HepG2 (cell line): ENCODE data around the gene CAP2. TPM values are rescaled to one million over a fixed set of nuclear protein-coding genes. Genes with fewer than 3 reads are reported as not detected.
A peak's percentile ranks its signal among the peaks of the same experiment; 100 is the strongest.

Experiments
- AHR ChIP-seq: IDR thresholded peaks from 2 replicates; pipeline ENCODE4 v1.6.1; 2018; ENCODE audit warnings: missing genetic modification reagents, missing compliant biosample characterization
- ARHGAP35 ChIP-seq: sonication (generic); formaldehyde crosslinking; IDR thresholded peaks from 2 replicates; pipeline ENCODE4 v1.9.0; 2022; ENCODE audit warnings: mild to moderate bottlenecking, inconsistent platforms, moderate library complexity, missing genetic modification reagents, borderline replicate concordance
- FLYWCH1 ChIP-seq: sonication (generic); formaldehyde crosslinking; IDR thresholded peaks from 2 replicates; pipeline ENCODE4 v1.8.1; 2023; ENCODE audit warnings: mild to moderate bottlenecking, missing genetic modification reagents
- HINFP ChIP-seq: sonication (generic); formaldehyde crosslinking; IDR thresholded peaks from 2 replicates; pipeline ENCODE4 v1.4.0; 2020; ENCODE audit warnings: low read depth, mild to moderate bottlenecking, missing genetic modification reagents
- KLF15 ChIP-seq: sonication (generic); formaldehyde crosslinking; IDR thresholded peaks from 2 replicates; pipeline ENCODE4 v1.8.1; 2023; ENCODE audit warnings: borderline replicate concordance, mild to moderate bottlenecking, inconsistent platforms, missing genetic modification reagents, mixed read lengths
- KLF9 ChIP-seq: IDR thresholded peaks from 2 replicates; pipeline ENCODE4 v1.6.1; 2016; ENCODE audit warnings: low read depth
- NFAT5 ChIP-seq: sonication (generic); formaldehyde crosslinking; IDR thresholded peaks from 2 replicates; pipeline ENCODE4 v1.4.0; 2020; ENCODE audit warnings: missing genetic modification reagents
- NRL ChIP-seq: sonication (generic); formaldehyde crosslinking; IDR thresholded peaks from 2 replicates; pipeline ENCODE4 v1.5.0; 2020; ENCODE audit warnings: missing genetic modification reagents, mild to moderate bottlenecking, moderate library complexity, borderline replicate concordance
- PAX8 ChIP-seq: sonication (generic); formaldehyde crosslinking; IDR thresholded peaks from 2 replicates; pipeline ENCODE4 v1.8.0; 2022; ENCODE audit warnings: mild to moderate bottlenecking, missing genetic modification reagents, borderline replicate concordance
- PITX1 ChIP-seq: sonication (generic); formaldehyde crosslinking; IDR thresholded peaks from 2 replicates; pipeline ENCODE4 v1.5.1; 2020; ENCODE audit warnings: mild to moderate bottlenecking, missing genetic modification reagents
- PTBP1 ChIP-seq: fragments of 200-400 bp; formaldehyde crosslinking; IDR thresholded peaks from 2 replicates; pipeline ENCODE4 v1.6.1; 2018; ENCODE audit warnings: low read length, low read depth; ENCODE audit not compliant: poor library complexity, severe bottlenecking
- SALL1 ChIP-seq: sonication (generic); formaldehyde crosslinking; IDR thresholded peaks from 2 replicates; pipeline ENCODE4 v1.8.0; 2022; ENCODE audit warnings: mild to moderate bottlenecking, missing genetic modification reagents
- ZBTB38 ChIP-seq: sonication (generic); formaldehyde crosslinking; IDR thresholded peaks from 2 replicates; pipeline ENCODE4 v1.5.1; 2020; ENCODE audit warnings: mild to moderate bottlenecking, missing genetic modification reagents
- ZC3H13 ChIP-seq: sonication (generic); formaldehyde crosslinking; IDR thresholded peaks from 2 replicates; pipeline ENCODE4 v1.8.1; 2023; ENCODE audit warnings: mild to moderate bottlenecking, missing genetic modification reagents, moderate library complexity
- ZFP37 ChIP-seq: sonication (generic); formaldehyde crosslinking; IDR thresholded peaks from 2 replicates; pipeline ENCODE4 v1.4.0; 2020; ENCODE audit warnings: missing genetic modification reagents, borderline replicate concordance
- ZNF276 ChIP-seq: sonication (generic); formaldehyde crosslinking; IDR thresholded peaks from 2 replicates; pipeline ENCODE4 v1.4.0; 2020; ENCODE audit warnings: mild to moderate bottlenecking, low read depth, missing genetic modification reagents
- ZNF773 ChIP-seq: sonication (generic); formaldehyde crosslinking; IDR thresholded peaks from 2 replicates; pipeline ENCODE4 v1.4.0; 2020; ENCODE audit warnings: missing genetic modification reagents, borderline replicate concordance
- ZNF780A ChIP-seq: sonication (generic); formaldehyde crosslinking; IDR thresholded peaks from 2 replicates; pipeline ENCODE4 v1.8.0; 2022; ENCODE audit warnings: mild to moderate bottlenecking, missing genetic modification reagents, moderate library complexity
- ZNF841 ChIP-seq: sonication (generic); formaldehyde crosslinking; IDR thresholded peaks from 2 replicates; pipeline ENCODE4 v1.8.1; 2023; ENCODE audit warnings: missing genetic modification reagents, borderline replicate concordance
- polyA plus RNA-seq, 8 experiments: library from polyadenylated mRNA; depleted of rRNA in 3 of 8; stranded (reverse) in 7 of 8; unstranded in 1 of 8; fragments of >200 nt; fragmentation: Illumina TruSeq in 4 of 8; extraction: Trizol in 4 of 8; gene quantifications; 2 replicates each; pipeline versions ENCODE4 v1.2.1 to v1.2.3, GENCODE V29; 2011 to 2016; ENCODE audit warnings: low read depth in 4 of 8, missing spikeins in 1 of 8, mixed read lengths in 1 of 8; ENCODE audit not compliant: insufficient read depth in 1 of 8
- total RNA-seq, 5 experiments: library from RNA; depleted of rRNA; stranded (reverse); fragments of >200 nt; fragmentation: Illumina TruSeq; extraction: Trizol; gene quantifications; 2 replicates each; pipeline ENCODE4 v1.2.3, GENCODE V29; 2016; ENCODE audit warnings: low read depth in 1 of 5

The CAP2 gene
- total and polyA plus RNA-seq, 2 of the 13 experiments (the other 11 are each of a cell fraction or from before 2014, with no cell fraction given): 7.9 to 53.1 TPM

GRCh38 chr6:17600527-17601385 lies 207.4 kb downstream of the CAP2 start (continued):
- TF ChIP-seq NRL (CRISPR knock-in tag) (peak; percentile 82; the same call in 1 of the 2 replicates), ZNF773 (CRISPR knock-in tag) (peak; percentile 83; the same call in 1 of the 2 replicates), ZBTB38 (CRISPR knock-in tag) (0 out of 2 replicates have a peak, but pooled peaks have one; percentile 39), SALL1 (CRISPR knock-in tag) (peak; percentile 44; the same call in 1 of the 2 replicates), PITX1 (0 out of 2 replicates have a peak, but pooled peaks have one; percentile 31), ZFP37 (CRISPR knock-in tag) (0 out of 2 replicates have a peak, but pooled peaks have one; percentile 45), KLF9 (CRISPR knock-in tag) (0 out of 2 replicates have a peak, but pooled peaks have one; percentile 24), HINFP (CRISPR knock-in tag) (0 out of 2 replicates have a peak, but pooled peaks have one; percentile 2), KLF15 (peak; percentile 75; the same call in 1 of the 2 replicates), PTBP1 (peak; percentile 38), NFAT5 (peak; percentile 78; the same call in 1 of the 2 replicates), AHR (CRISPR knock-in tag) (peak; percentile 20; the same call in 1 of the 2 replicates), FLYWCH1 (CRISPR knock-in tag) (no peak), ZNF276 (0 out of 2 replicates have a peak, but pooled peaks have one; percentile 11), PAX8 (CRISPR knock-in tag) (peak; percentile 84; the same call in 1 of the 2 replicates), ZC3H13 (CRISPR knock-in tag) (peak; percentile 80), ZNF780A (CRISPR knock-in tag) (0 out of 2 replicates have a peak, but pooled peaks have one; percentile 63), ZNF841 (CRISPR knock-in tag) (peak; percentile 85; the same call in 1 of the 2 replicates), ARHGAP35 (CRISPR knock-in tag) (0 out of 2 replicates have a peak, but pooled peaks have one; percentile 75)
